GM12878 (cell line): Measurements from ENCODE around the gene GLRA1. TPM values are rescaled to one million over a fixed set of nuclear protein-coding genes. Genes with fewer than 3 reads are reported as not detected.

ENCODE experiments used
- ATAC-seq: fragments of 200-7000 bp; cut with Tn5 transposase; 3 replicates; pipeline ENCODE4 v1.9.1; 2020; ENCODE audit warnings: mild to moderate bottlenecking, moderate library complexity
- BruUV-seq: library from RNA; stranded (reverse); fragments of 400-500 nt; replicated peaks from 2 replicates; lab custom pipeline; 2021; lab: Mats Ljungman, UMichigan
- CTCF ChIA-PET: fragments of 300-600 bp; sonication (Branson Sonifier 250); formaldehyde crosslinking; extraction: SDS; loops from one replicate; lab custom pipeline; 2021; ENCODE audit warnings: inconsistent platforms; lab: Yijun Ruan, JAX
- POLR2A ChIA-PET: fragments of 350-600 bp; formaldehyde crosslinking; extraction: SDS; loops from one replicate; lab custom pipeline; 2021; ENCODE audit warnings: inconsistent platforms; lab: Charles Lee
- RAD21 ChIA-PET: fragments of 300-600 bp; sonication (Branson Sonifier 250); formaldehyde crosslinking; loops from one replicate; lab custom pipeline; 2023; ENCODE audit warnings: antibody characterized with exemption; ENCODE audit not compliant: unreplicated experiment; lab: Charles Lee
- SMC1A ChIA-PET: fragments of 300-600 bp; sonication (Branson Sonifier 250); formaldehyde crosslinking; loops from one replicate; lab custom pipeline; 2023; ENCODE audit not compliant: unreplicated experiment, uncharacterized antibody; lab: Charles Lee
- DNase-seq: peaks from one replicate; pipeline ENCODE4 v3.0.0-alpha.2; 2011; ENCODE audit warnings: low read depth, low spot score
- FAIRE-seq: peaks from 3 replicates; lab custom pipeline; 2011; peaks lifted over from hg19 to GRCh38; lab: Jason Lieb, UNC
- H2AFZ ChIP-seq: 2 replicates; pipeline ENCODE4 v1.6.0; 2011; ENCODE audit warnings: low read depth, low read length, control low read depth; ENCODE audit not compliant: control insufficient read depth
- H3K27ac ChIP-seq: 2 replicates; pipeline ENCODE4 v1.5.1; 2011; ENCODE audit warnings: control low read depth; ENCODE audit not compliant: control insufficient read depth, insufficient read depth
- H3K27me3 ChIP-seq, 2 experiments: replicated peaks in 1 of 2; 2 replicates each; pipeline versions ENCODE4 v1.6.0 to v1.6.1; 2011; ENCODE audit warnings: low read length in 1 of 2; ENCODE audit not compliant: control insufficient read depth in 2 of 2, insufficient read depth in 2 of 2
- H3K36me3 ChIP-seq, 2 experiments: 2 replicates each; pipeline ENCODE4 v1.5.1; 2011; ENCODE audit warnings: low read length in 1 of 2; ENCODE audit not compliant: control insufficient read depth in 2 of 2, insufficient read depth in 2 of 2
- H3K4me1 ChIP-seq: 2 replicates; pipeline ENCODE4 v1.6.1; 2011; ENCODE audit warnings: mild to moderate bottlenecking, low read length, moderate library complexity, mixed read lengths; ENCODE audit not compliant: control insufficient read depth, insufficient read depth
- H3K4me2 ChIP-seq: 2 replicates; pipeline ENCODE4 v1.6.0; 2011; ENCODE audit warnings: control low read depth; ENCODE audit not compliant: control insufficient read depth, insufficient read depth
- H3K4me3 ChIP-seq: fragments of 200-600 bp; sonication (generic); 2 replicates; pipeline ENCODE4 v1.5.1; 2016
- H3K79me2 ChIP-seq: 2 replicates; pipeline ENCODE4 v1.6.0; 2011; ENCODE audit warnings: low read length; ENCODE audit not compliant: control insufficient read depth, insufficient read depth
- H3K9ac ChIP-seq: 2 replicates; pipeline ENCODE4 v1.8.0; 2011; ENCODE audit warnings: low read length, control low read depth, mixed read lengths; ENCODE audit not compliant: control insufficient read depth, insufficient read depth
- H3K9me3 ChIP-seq: replicated peaks from 3 replicates; pipeline ENCODE4 v1.5.1; 2011; ENCODE audit warnings: mild to moderate bottlenecking, low read length; ENCODE audit not compliant: control insufficient read depth, insufficient read depth
- H4K20me1 ChIP-seq: 2 replicates; pipeline ENCODE4 v1.6.0; 2011; ENCODE audit not compliant: control insufficient read depth, insufficient read depth
- BCL3 ChIP-seq: IDR thresholded peaks from 2 replicates; pipeline ENCODE4 v1.6.1; 2011; ENCODE audit warnings: borderline replicate concordance, low read depth, mild to moderate bottlenecking, moderate library complexity, low read length; ENCODE audit not compliant: insufficient read depth, poor library complexity, severe bottlenecking
- BHLHE40 ChIP-seq, 2 experiments: fragments of 450-650 bp in 1 of 2; IDR thresholded peaks; 2 replicates each; pipeline ENCODE4 v1.6.1; 2011 to 2017; ENCODE audit warnings: low read depth in 2 of 2, borderline replicate concordance in 1 of 2, improper control_type of control experiment in 1 of 2, low read length in 1 of 2, mild to moderate bottlenecking in 1 of 2
- BRCA1 ChIP-seq: IDR thresholded peaks from 2 replicates; pipeline ENCODE4 v1.6.1; 2011; ENCODE audit warnings: low read depth, low read length, improper control_type of control experiment
- CHD4 ChIP-seq: fragments of 200-600 bp; sonication (generic); IDR thresholded peaks from 2 replicates; pipeline ENCODE4 v1.6.1; 2016; ENCODE audit warnings: mild to moderate bottlenecking
- NR2F1 ChIP-seq: fragments of 450-650 bp; conservative IDR thresholded peaks from 2 replicates; pipeline ENCODE4 v1.6.1; 2017; ENCODE audit warnings: mild to moderate bottlenecking
- in situ Hi-C: fragments of 300-500 bp; cut with MboI; formaldehyde crosslinking; loops from 9 replicates; pipeline ENCODE4 v1.14.3; 2018; ENCODE audit warnings: mixed read lengths
- intact Hi-C: fragments of 100-400 bp; cut with micrococcal nuclease; formaldehyde crosslinking; loops from one replicate; pipeline ENCODE4 v1.14.2; 2022; ENCODE audit not compliant: unreplicated experiment
- polyA plus RNA-seq, 11 experiments: library from polyadenylated mRNA; depleted of rRNA in 4 of 11; unstranded in 6 of 11; stranded (reverse) in 5 of 11; fragments of >200 nt; fragmentation: Nextera tagmentation in 4 of 11; fragmentation: Illumina TruSeq in 1 of 11; extraction: Ambion mirVana in 4 of 11; extraction: Trizol in 1 of 11; gene quantifications; 1 replicate in 1 of 11; 2 replicates in 10 of 11; pipeline versions ENCODE4 v1.2.1 to v1.2.3, GENCODE V29; 2011 to 2016; ENCODE audit warnings: inconsistent platforms in 2 of 11, missing spikeins in 2 of 11, low read depth in 1 of 11
- total RNA-seq, 4 experiments: library from RNA; depleted of rRNA in 3 of 4; stranded (reverse); fragments of >200 nt in 3 of 4; fragmentation: Illumina TruSeq in 1 of 4; extraction: Trizol in 1 of 4; gene quantifications; 2 replicates each; pipeline versions ENCODE4 v1.2.1 to v1.2.3, GENCODE V29; 2013 to 2021

GLRA1 gene
- total and polyA plus RNA-seq, 10 of the 15 experiments (the other 5 are each of a cell fraction or from before 2014, with no cell fraction given) = not detected

- DNase-seq = no peak
- Histone ChIP-seq H4K20me1 (no peaks in the 10 kb centered on the region), H3K4me3 (no peak overlapping the region), H3K36me3 (no peaks in the 10 kb centered on the region), H3K79me2 (no peaks in the 10 kb centered on the region), H3K4me2 (no peak overlapping the region), H3K27me3 (no peaks in the 10 kb centered on the region), H3K9ac (no peak overlapping the region), H2AFZ (no peak overlapping the region), H3K9me3 (no peaks in the 10 kb centered on the region), H3K4me1 (peaks cover 25% of the 10 kb centered on the region), H3K27ac (no peak overlapping the region)
- POLR2A ChIA-PET = interaction anchor here (0.6 kb wide), 1 partner anchor 713 kb away, joined by 5 read pairs; no protein-coding TSS in a partner anchor
- in situ Hi-C loops (no loop called here), intact Hi-C loops (no loop called here)
- no peak for ATAC-seq
- TF ChIP-seq BHLHE40 (IDR thresholded peaks at IDR 0.05; ENCODE audit: borderline replicate concordance in 1 of 2, low read depth in 2 of 2, low read length in 1 of 2) = no peak
- no peak for TF ChIP-seq BCL3
- TF ChIP-seq BRCA1 = no peak
- TF ChIP-seq NR2F1 = no peak
- TF ChIP-seq CHD4 = no peak
- CTCF ChIA-PET = interaction anchor here (1.0 to 1.4 kb wide), 3 partner anchors 10 to 79 kb away, joined by 3 to 7 read pairs (median 3); no protein-coding TSS in a partner anchor
- SMC1A ChIA-PET = interaction anchor here (1.1 to 1.7 kb wide), 8 partner anchors 9 to 79 kb away, joined by 3 to 9 read pairs (median 3); no protein-coding TSS in a partner anchor
- FAIRE-seq = no peak
- BruUV-seq = no TSS peak
- RAD21 ChIA-PET = interaction anchor here (1.9 kb wide), 1 partner anchor 79 kb away, joined by 7 read pairs; no protein-coding TSS in a partner anchor
These were observed 19.7 kb downstream of the GLRA1 start for GRCh38 chr5:151904909-151905308.
